ENCODE results near the gene ABCA6. TPM values are rescaled to one million over a fixed set of nuclear protein-coding genes. Genes with fewer than 3 reads are reported as not detected.

ABCA6 gene
- total RNA-seq, 2 donors from 2014 or later, result 20.8 to 35.9 TPM

- Histone ChIP-seq H3K9me3 (no peaks in the 10 kb centered on the region), H3K27me3 (no peaks in the 10 kb centered on the region), H3K27ac (no peak overlapping the region), H3K4me3 (no peak overlapping the region), H3K36me3 (replicated peaks in 1 of 2; ENCODE audit: insufficient read depth in 1 of 2, low read depth in 2 of 2) (no peaks in the 10 kb centered on the region), H3K4me1 (no peaks in the 10 kb centered on the region)
- intact Hi-C loops (cut with DNase I), result no loop called here
- DNase-seq, result no peak
- no peak for TF ChIP-seq CTCF (IDR thresholded peaks at IDR 0.05)
- 80 to 82% methylated on average over 3 of the region's 3 CpGs for WGBS, 2 donors
- ATAC-seq, result no peak
Observed at GRCh38 chr17:69134112-69134511, 7.6 kb downstream of the ABCA6 start.

DNA sequence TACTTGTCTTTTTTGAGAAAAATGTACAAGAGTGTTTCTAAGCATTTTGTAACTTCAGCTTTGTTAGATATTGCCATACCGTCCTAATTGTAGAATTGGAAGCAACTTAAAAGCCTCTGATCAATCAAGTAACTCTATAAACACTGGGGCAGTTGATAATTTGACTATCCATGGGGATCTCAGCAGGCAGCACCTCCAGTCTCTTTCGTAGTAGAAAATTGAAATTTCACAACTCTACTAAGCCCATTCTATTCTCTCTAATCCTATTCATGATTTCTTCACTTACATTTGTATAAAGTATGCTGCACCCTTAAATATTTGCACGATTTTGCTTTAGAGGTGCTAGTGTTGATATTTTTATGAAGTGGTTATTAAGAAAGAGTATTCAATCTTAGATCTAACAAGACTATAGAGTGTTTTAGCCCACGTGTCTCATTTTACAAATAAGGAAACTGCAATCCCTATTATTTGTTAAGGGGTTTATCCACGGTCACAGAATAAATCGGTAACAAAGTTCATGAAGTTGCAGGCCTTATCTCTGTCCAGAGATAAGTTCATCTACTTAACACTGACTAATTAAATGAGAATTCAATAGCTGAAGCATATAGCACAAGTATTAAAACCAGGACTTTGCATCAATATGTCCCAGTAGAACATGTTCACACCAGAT lies 10.9 kb downstream of the ABCA6 start:
- Histone ChIP-seq H3K27me3 (no peaks in the 10 kb centered on the region), H3K27ac (no peak overlapping the region), H3K9me3 (no peaks in the 10 kb centered on the region), H3K36me3 (replicated peaks in 1 of 2; ENCODE audit: insufficient read depth in 1 of 2, low read depth in 2 of 2) (no peaks in the 10 kb centered on the region), H3K4me1 (no peaks in the 10 kb centered on the region), H3K4me3 (no peak overlapping the region)
- DNase-seq, result no peak
- no peak for ATAC-seq
- 66 to 68% methylated on average over 6 of the region's 6 CpGs for whole genome bisulfite sequencing, 2 donors
- no peak for TF ChIP-seq CTCF (IDR thresholded peaks at IDR 0.05)
- no peak for TF ChIP-seq POLR2A (IDR thresholded peaks at IDR 0.05)
- intact Hi-C loops (cut with DNase I), result no loop called here

- Histone ChIP-seq H3K27ac (no peak overlapping the region), H3K9me3 (no peaks in the 10 kb centered on the region), H3K36me3 (replicated peaks in 1 of 2; ENCODE audit: insufficient read depth in 1 of 2, low read depth in 2 of 2) (no peaks in the 10 kb centered on the region), H3K27me3 (no peaks in the 10 kb centered on the region), H3K4me1 (no peaks in the 10 kb centered on the region), H3K4me3 (no peak overlapping the region)
- WGBS, 2 donors, result 81 to 83% methylated on average over 1 of the region's 1 CpG
- ATAC-seq (no peak), DNase-seq (no peak)
- TF ChIP-seq CTCF (IDR thresholded peaks at IDR 0.05), result no peak
- no peak for TF ChIP-seq POLR2A (IDR thresholded peaks at IDR 0.05)
- intact Hi-C loops (cut with DNase I), result no loop called here
Observed at GRCh38 chr17:69123626-69124025, 18.1 kb downstream of the ABCA6 start.

DNA sequence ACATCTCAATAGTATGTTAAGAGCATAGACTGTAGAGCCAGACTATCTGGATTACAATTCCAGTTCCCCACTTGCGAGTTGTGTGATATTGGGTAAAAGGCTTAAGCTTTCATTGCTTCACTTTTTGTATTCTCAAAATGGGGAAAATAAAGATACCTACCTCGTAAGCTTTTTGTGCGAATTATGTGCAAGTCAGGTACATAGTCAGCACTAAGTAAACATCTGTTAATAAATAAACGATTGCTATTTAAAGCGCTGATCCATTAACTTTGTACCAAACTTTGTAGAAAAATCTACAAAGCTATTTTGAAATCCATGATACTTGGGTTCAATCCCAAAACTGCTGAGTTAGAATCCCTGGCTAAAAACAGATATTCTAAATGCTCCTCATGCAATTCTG lies 19.6 kb downstream of the ABCA6 start:
- no peak for TF ChIP-seq CTCF (IDR thresholded peaks at IDR 0.05)
- no peak for TF ChIP-seq POLR2A (IDR thresholded peaks at IDR 0.05)
- H3K4me3 ChIP-seq, result no peak overlapping the region
- no peaks in the 10 kb centered on the region for H3K36me3 ChIP-seq (replicated peaks in 1 of 2; ENCODE audit: insufficient read depth in 1 of 2, low read depth in 2 of 2)
- no peak for DNase-seq
- no peaks in the 10 kb centered on the region for H3K4me1 ChIP-seq
- no peak overlapping the region for H3K27ac ChIP-seq
- H3K27me3 ChIP-seq, result no peaks in the 10 kb centered on the region
- intact Hi-C loops (cut with DNase I), result no loop called here
- ATAC-seq, result no peak
- WGBS, 2 donors, result 74 to 84% methylated on average over 5 of the region's 5 CpGs
- H3K9me3 ChIP-seq, result no peaks in the 10 kb centered on the region
